Left lung (tissue), 10 donors: ENCODE data around the gene TNFSF4. TPM values are rescaled to one million over a fixed set of nuclear protein-coding genes. Genes with fewer than 3 reads are reported as not detected.

Experiments
- ATAC-seq: fragments of 200-7000 bp; cut with Tn5 transposase; one replicate; pipeline ENCODE4 v1.9.1; 2020; ENCODE audit warnings: moderate library complexity
- DNase-seq, 4 donors: peaks; one replicate each; pipeline ENCODE4 v3.0.0-alpha.2; 2013 to 2020
- H3K27ac ChIP-seq, 2 donors: fragments of 200-600 bp; sonication (generic) in 1 of 2; one replicate each; pipeline versions ENCODE4 v1.5.0 to v1.8.0; 2020 to 2021
- H3K27me3 ChIP-seq, 2 donors: fragments of 200-600 bp; sonication (generic) in 1 of 2; one replicate each; pipeline versions ENCODE4 v1.5.0 to v1.8.0; 2020 to 2021
- H3K36me3 ChIP-seq, 2 donors: fragments of 200-600 bp; sonication (generic) in 1 of 2; one replicate each; pipeline versions ENCODE4 v1.5.0 to v1.8.0; 2020 to 2021
- H3K4me1 ChIP-seq, 2 donors: fragments of 200-600 bp; one replicate each; pipeline ENCODE4 v1.8.0; 2021
- H3K4me3 ChIP-seq, 2 donors: fragments of 200-600 bp; sonication (generic) in 1 of 2; one replicate each; pipeline versions ENCODE4 v1.5.0 to v1.8.0; 2020 to 2021; ENCODE audit warnings: mild to moderate bottlenecking in 1 of 2
- H3K9me3 ChIP-seq, 2 donors: fragments of 200-600 bp; sonication (generic) in 1 of 2; one replicate each; pipeline versions ENCODE4 v1.5.0 to v1.8.0; 2020 to 2021
- intact Hi-C, 2 donors: fragments of 100-400 bp; cut with DNase I; formaldehyde crosslinking; loops; one replicate each; pipeline versions ENCODE4 v1.11.2 to v1.14.2; 2022
- polyA plus RNA-seq, 6 donors: library from polyadenylated mRNA; unstranded; fragments of 120-200 nt; gene quantifications; one replicate each; pipeline ENCODE4 v1.2.1, GENCODE V29; 2013; ENCODE audit not compliant: insufficient read length in 6 of 6
- total RNA-seq, 2 donors: library from RNA; stranded (reverse); fragmentation: NEBNext Ultra II Directional; extraction: Animal tissue kit (Norgen Biotek cat#: 25700); gene quantifications; one replicate each; pipeline ENCODE4 v1.2.1, GENCODE V29; 2021
- TF ChIP-seq, protein P1 (sequence below), 2 donors: fragments of 200-600 bp; sonication (generic) in 1 of 2; IDR thresholded peaks; one replicate each; pipeline versions ENCODE4 v1.5.0 to v1.8.0; 2021; ENCODE audit warnings: antibody characterized with exemption in 2 of 2
- donor health status: DM: no; HTN: yes; CAD: no.
- donor health status: DM: no; HTN: no; CAD: no.

The TNFSF4 gene
- total and polyA plus RNA-seq, 8 donors: 0.73 to 3.2 (median 2.0) TPM

- intact Hi-C loops: loop anchor here (5.0 to 10.0 kb wide), 3 partner anchors 377 to 457 kb away; no protein-coding TSS in a partner anchor
Measured at GRCh38 chr1:173204693-173205092, 2.4 kb downstream of the TNFSF4 start.

GRCh38 chr1:173202424-173203145 lies 4.5 kb downstream of the TNFSF4 start:
- TF ChIP-seq, protein P1, sequence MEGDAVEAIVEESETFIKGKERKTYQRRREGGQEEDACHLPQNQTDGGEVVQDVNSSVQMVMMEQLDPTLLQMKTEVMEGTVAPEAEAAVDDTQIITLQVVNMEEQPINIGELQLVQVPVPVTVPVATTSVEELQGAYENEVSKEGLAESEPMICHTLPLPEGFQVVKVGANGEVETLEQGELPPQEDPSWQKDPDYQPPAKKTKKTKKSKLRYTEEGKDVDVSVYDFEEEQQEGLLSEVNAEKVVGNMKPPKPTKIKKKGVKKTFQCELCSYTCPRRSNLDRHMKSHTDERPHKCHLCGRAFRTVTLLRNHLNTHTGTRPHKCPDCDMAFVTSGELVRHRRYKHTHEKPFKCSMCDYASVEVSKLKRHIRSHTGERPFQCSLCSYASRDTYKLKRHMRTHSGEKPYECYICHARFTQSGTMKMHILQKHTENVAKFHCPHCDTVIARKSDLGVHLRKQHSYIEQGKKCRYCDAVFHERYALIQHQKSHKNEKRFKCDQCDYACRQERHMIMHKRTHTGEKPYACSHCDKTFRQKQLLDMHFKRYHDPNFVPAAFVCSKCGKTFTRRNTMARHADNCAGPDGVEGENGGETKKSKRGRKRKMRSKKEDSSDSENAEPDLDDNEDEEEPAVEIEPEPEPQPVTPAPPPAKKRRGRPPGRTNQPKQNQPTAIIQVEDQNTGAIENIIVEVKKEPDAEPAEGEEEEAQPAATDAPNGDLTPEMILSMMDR (IDR thresholded peaks at IDR 0.05): peak; percentile 52 to 60
- ATAC-seq (peak; percentile 90), DNase-seq (peak in 2 of 4 donors; percentile 51 to 78)
- H3K27ac ChIP-seq: no peak overlapping the region
- H3K9me3 ChIP-seq: no peaks in the 10 kb centered on the region
- H3K27me3 ChIP-seq: no peaks in the 10 kb centered on the region
- no peaks in the 10 kb centered on the region for H3K36me3 ChIP-seq
- no peak overlapping the region for H3K4me3 ChIP-seq
- peaks cover 0 to 22% of the 10 kb centered on the region in 2 donors for H3K4me1 ChIP-seq
- intact Hi-C loops: loop anchor here (5.0 to 10.0 kb wide), 2 partner anchors 375 to 378 kb away; no protein-coding TSS in a partner anchor

More at GRCh38 chr1:173204693-173205092, 2.4 kb downstream of the TNFSF4 start:
- ATAC-seq: no peak
- H3K4me1 ChIP-seq: peaks cover 0 to 22% of the 10 kb centered on the region in 2 donors
- TF ChIP-seq, protein P1 (IDR thresholded peaks at IDR 0.05): no peak
- no peaks in the 10 kb centered on the region for H3K27me3 ChIP-seq
- no peaks in the 10 kb centered on the region for H3K36me3 ChIP-seq
- DNase-seq: no peak
- no peak overlapping the region for H3K27ac ChIP-seq
- no peaks in the 10 kb centered on the region for H3K9me3 ChIP-seq
- no peak overlapping the region for H3K4me3 ChIP-seq

DNA sequence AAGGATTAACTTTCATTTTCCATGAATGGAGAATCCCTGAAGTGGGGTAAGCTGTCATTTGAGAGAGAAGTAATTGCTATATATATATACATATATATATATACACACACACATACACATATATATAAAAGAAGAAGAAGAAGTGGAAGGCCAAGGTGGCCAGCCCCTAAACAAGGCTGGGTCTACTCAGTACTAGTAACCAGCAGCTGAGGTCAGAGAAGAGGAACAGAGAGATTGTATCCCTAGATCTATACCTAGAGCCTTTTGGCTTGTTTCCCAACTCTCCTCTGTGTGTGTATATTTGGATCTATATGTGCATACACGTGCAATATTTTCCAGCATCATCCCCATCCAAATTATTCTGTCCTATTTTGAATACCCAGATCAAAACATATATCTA lies 5.2 kb downstream of the TNFSF4 start:
- TF ChIP-seq, protein P1 (IDR thresholded peaks at IDR 0.05): no peak
- no peak overlapping the region for H3K27ac ChIP-seq
- H3K36me3 ChIP-seq: no peaks in the 10 kb centered on the region
- no peaks in the 10 kb centered on the region for H3K27me3 ChIP-seq
- peaks cover 0 to 18% of the 10 kb centered on the region in 2 donors for H3K4me1 ChIP-seq
- ATAC-seq (no peak), DNase-seq (peak in 1 of 4 donors; percentile 9)
- intact Hi-C loops: loop anchor here (5.0 to 10.0 kb wide), 2 partner anchors 375 to 377 kb away; no protein-coding TSS in a partner anchor
- no peaks in the 10 kb centered on the region for H3K9me3 ChIP-seq
- no peak overlapping the region for H3K4me3 ChIP-seq

DNA sequence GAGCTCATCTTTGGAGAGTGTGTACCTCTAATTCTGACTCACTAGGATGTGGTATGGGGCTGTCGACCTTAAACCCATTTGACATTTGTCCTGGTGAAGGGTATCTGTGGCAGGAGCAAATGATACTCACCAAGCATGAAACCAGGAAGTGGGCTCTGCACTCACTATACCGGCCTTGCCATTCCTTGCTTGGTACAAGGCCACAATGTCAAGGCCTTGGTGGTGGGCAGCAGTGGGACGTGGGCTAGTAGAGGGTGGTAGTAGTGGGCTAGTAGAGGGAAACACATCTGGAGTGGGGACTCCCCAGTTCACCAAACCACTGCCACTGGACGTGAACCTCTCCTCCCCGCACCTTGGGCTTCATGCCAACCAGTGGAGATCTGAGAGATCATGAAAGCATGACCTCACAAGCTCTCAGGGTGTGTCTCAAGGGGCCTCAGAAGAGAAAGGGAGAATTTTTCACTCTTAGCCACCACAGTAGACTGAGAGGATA lies 11.5 kb downstream of the TNFSF4 start:
- intact Hi-C loops: no loop called here

DNA sequence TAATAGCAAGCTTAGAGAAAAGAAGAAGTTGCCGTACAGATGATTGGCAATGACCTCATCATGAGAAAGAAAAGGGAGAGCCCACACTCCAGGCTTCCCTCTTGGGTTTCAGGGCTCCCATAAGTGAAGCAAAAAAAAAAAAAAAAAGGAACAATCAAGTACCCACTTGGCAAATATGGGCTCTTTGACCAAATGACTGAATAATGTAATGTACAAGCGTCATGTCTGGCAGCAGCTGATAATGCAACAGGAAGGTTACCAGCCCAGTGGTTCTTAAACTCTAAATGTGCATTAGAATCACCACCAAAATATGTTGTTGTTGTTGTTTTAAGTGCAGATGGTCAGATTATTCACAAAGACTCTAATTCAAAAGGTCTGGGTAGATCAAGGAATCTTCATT lies 13.5 kb downstream of the TNFSF4 start:
- Histone ChIP-seq H3K36me3 (no peaks in the 10 kb centered on the region), H3K9me3 (no peaks in the 10 kb centered on the region), H3K4me3 (no peak overlapping the region), H3K27me3 (no peaks in the 10 kb centered on the region), H3K27ac (no peak overlapping the region), H3K4me1 (peaks cover 8 to 25% of the 10 kb centered on the region in 2 donors)
- DNase-seq (no peak), ATAC-seq (peak; percentile 55)
- intact Hi-C loops: no loop called here
- TF ChIP-seq, protein P1 (IDR thresholded peaks at IDR 0.05): no peak

More for the DNA sequence above, 11.5 kb downstream of the TNFSF4 start:
- Histone ChIP-seq H3K27me3 (no peaks in the 10 kb centered on the region), H3K27ac (no peak overlapping the region), H3K9me3 (no peaks in the 10 kb centered on the region), H3K4me1 (peaks cover 0 to 13% of the 10 kb centered on the region in 2 donors), H3K36me3 (no peaks in the 10 kb centered on the region), H3K4me3 (no peak overlapping the region)
- DNase-seq (no peak), ATAC-seq (no peak)
- TF ChIP-seq, protein P1 (IDR thresholded peaks at IDR 0.05): no peak
